ENCODE measurements around the gene GALNT14. TPM values are rescaled to one million over a fixed set of nuclear protein-coding genes. Genes with fewer than 3 reads are reported as not detected.

The GALNT14 gene
- total and polyA plus RNA-seq, 2 of the 8 experiments (the other 6 are each of a cell fraction or from before 2014, with no cell fraction given) = 13.0 to 13.7 TPM

DNA sequence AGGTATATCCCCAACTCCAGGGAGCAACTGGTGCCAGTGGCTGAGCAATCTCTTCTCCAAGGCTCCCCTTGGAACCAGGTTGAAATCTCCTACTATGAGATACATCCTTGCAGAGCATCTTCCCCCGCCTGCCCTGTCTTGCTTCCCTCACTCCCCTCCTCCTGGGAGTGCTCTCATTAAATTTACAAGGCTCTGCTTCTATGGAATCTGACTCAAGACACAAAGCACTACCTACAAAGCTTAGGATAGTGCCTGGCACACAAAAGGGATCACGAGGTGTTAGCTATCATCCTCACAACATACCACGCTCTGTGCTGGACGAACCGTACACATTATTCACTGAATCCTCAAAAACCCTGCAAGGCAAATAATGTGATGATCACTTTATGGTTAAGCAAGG, 121.6 kb downstream of the GALNT14 start:
- POLR2A ChIA-PET (ENCODE audit: partially characterized antibody) = interaction anchor here (0.5 kb wide), 1 partner anchor 966 kb away, joined by 3 read pairs; no protein-coding TSS in a partner anchor
- CTCF ChIA-PET (ENCODE audit: partially characterized antibody) = interaction anchor here (1.0 kb wide), 1 partner anchor 133 kb away, joined by 3 read pairs; no protein-coding TSS in a partner anchor
- H3K4ac ChIP-seq (replicated peaks; ENCODE audit: insufficient read length, low read depth, low read length) = no peak overlapping the region
- H2BK12ac ChIP-seq (ENCODE audit: low read depth, low read length) = no peak overlapping the region
- no peak overlapping the region for H3K4me2 ChIP-seq (ENCODE audit: insufficient read depth in 1 of 2, low read depth in 2 of 2, low read length in 2 of 2)
- no peaks in the 10 kb centered on the region for H3K36me3 ChIP-seq (ENCODE audit: control insufficient read depth in 2 of 4, insufficient read depth in 4 of 4, low read length in 3 of 4)
- no peak overlapping the region for H3K27ac ChIP-seq (ENCODE audit: low read depth, low read length)
- H2BK5ac ChIP-seq (ENCODE audit: low read depth, low read length) = no peak overlapping the region
- H3K9me3 ChIP-seq (ENCODE audit: insufficient read depth in 2 of 2, low read depth in 1 of 2, low read length in 1 of 2) = no peaks in the 10 kb centered on the region
- no peak overlapping the region for H2BK120ac ChIP-seq (replicated peaks; ENCODE audit: low read depth, low read length)
- no peak for TF ChIP-seq JUN (IDR thresholded peaks at IDR 0.05; ENCODE audit: low read depth, low read length)
- no peak for TF ChIP-seq POLR2AphosphoS5 (IDR thresholded peaks at IDR 0.05; ENCODE audit: low read depth, low read length)
- no peak for TF ChIP-seq NRF1 (IDR thresholded peaks at IDR 0.05; ENCODE audit: low read depth, low read length)
- H3K79me2 ChIP-seq (ENCODE audit: control insufficient read depth in 1 of 2, insufficient read depth in 2 of 2, low read length in 2 of 2) = no peaks in the 10 kb centered on the region
- H4K20me1 ChIP-seq (replicated peaks in 1 of 2; ENCODE audit: control insufficient read depth in 1 of 2, insufficient read depth in 2 of 2, low read length in 2 of 2) = no peaks in the 10 kb centered on the region
- FAIRE-seq = no peak
- no peaks in the 10 kb centered on the region for H3K27me3 ChIP-seq (replicated peaks in 1 of 4; ENCODE audit: control insufficient read depth in 3 of 4, extremely low read depth in 1 of 4, insufficient read depth in 3 of 4, low read length in 3 of 4)
- no peak overlapping the region for H4K5ac ChIP-seq (ENCODE audit: insufficient read length, low read depth, low read length)
- H3K79me1 ChIP-seq (ENCODE audit: low read depth, low read length) = no peaks in the 10 kb centered on the region; the same call in 1 of the 2 replicates
- no peak overlapping the region for H3K4me3 ChIP-seq (ENCODE audit: extremely low read depth in 1 of 4, insufficient read depth in 2 of 4, low read depth in 3 of 4, low read length in 4 of 4)
- no peak overlapping the region for H2AFZ ChIP-seq (ENCODE audit: low read length)
- H3K18ac ChIP-seq (ENCODE audit: extremely low read depth, low read length) = no peak overlapping the region
- H3K23me2 ChIP-seq (ENCODE audit: low read depth, low read length) = no peaks in the 10 kb centered on the region
- no peak overlapping the region for H3K23ac ChIP-seq (ENCODE audit: insufficient read length)
- no peak overlapping the region for H2BK20ac ChIP-seq (ENCODE audit: low read length)
- WGBS, 2 experiments (ENCODE audit: extremely low coverage in 1 of 2, insufficient coverage in 1 of 2, insufficient read length in 1 of 2, insufficient replicate concordance in 2 of 2, low coverage in 1 of 2, low lambda C conversion rate in 2 of 2, missing lambda C conversion rate in 1 of 2) = 98% methylated on average over 5 of the region's 5 CpGs; no CpG with 5 or more reads in 1 of the 2 experiments
- H3K56ac ChIP-seq (replicated peaks; ENCODE audit: insufficient read length, low read depth, low read length) = no peak overlapping the region
- no peak overlapping the region for H4K91ac ChIP-seq (replicated peaks; ENCODE audit: insufficient read length, low read length)
- no peak for DNase-seq (ENCODE audit: low read depth in 1 of 2, low spot score in 2 of 2)
- H3K4me1 ChIP-seq (replicated peaks in 1 of 4; ENCODE audit: control insufficient read depth in 3 of 4, insufficient read depth in 4 of 4, low read length in 3 of 4) = peaks cover 2 to 4% (median 3%) of the 10 kb centered on the region in 4 experiments; a peak in 3 of 7 replicates
- no peak overlapping the region for H4K8ac ChIP-seq (ENCODE audit: extremely low read depth, insufficient read depth, low read length)
- H3K9ac ChIP-seq (replicated peaks in 1 of 4; ENCODE audit: extremely low read depth in 1 of 4, low read depth in 3 of 4, low read length in 3 of 4) = no peak overlapping the region
- no peak overlapping the region for H2BK15ac ChIP-seq (ENCODE audit: low read length)
- no peak overlapping the region for H3K14ac ChIP-seq (ENCODE audit: insufficient read length)
- H2AK5ac ChIP-seq (ENCODE audit: low read depth, low read length) = 0 out of 2 replicates have a peak overlapping the region, but pooled peaks have one; percentile 82

Measured in H1 (cell line).